SK-N-SH (cell line): Measurements from ENCODE around the gene DENND1A.

Experiments
- ELF1 ChIP-seq: IDR thresholded peaks from 2 replicates; pipeline ENCODE4 v1.4.0; 2012
- EZH2phosphoT487 ChIP-seq: fragments of 200-600 bp; sonication (generic); IDR thresholded peaks from 2 replicates; pipeline ENCODE4 v1.6.1; 2017; ENCODE audit warnings: low read depth, mixed run types, mild to moderate bottlenecking, antibody characterized with exemption, moderate library complexity, borderline replicate concordance
- POLR2AphosphoS5 ChIP-seq: IDR thresholded peaks from 2 replicates; pipeline ENCODE4 v1.6.1; 2012; ENCODE audit warnings: low read depth, low read length
- RAD21 ChIP-seq: IDR thresholded peaks from 2 replicates; pipeline ENCODE4 v1.6.1; 2012; ENCODE audit warnings: mild to moderate bottlenecking, low read length
- RFX5 ChIP-seq: IDR thresholded peaks from 2 replicates; pipeline ENCODE4 v1.6.1; 2012; ENCODE audit warnings: mild to moderate bottlenecking, improper control_type of control experiment, low read length

GRCh38 chr9:123583646-123584045, 346.3 kb downstream of the DENND1A start:
- no peak for TF ChIP-seq ELF1
- no peak for TF ChIP-seq POLR2AphosphoS5
- no peak for TF ChIP-seq EZH2phosphoT487
- no peak for TF ChIP-seq RFX5
- no peak for TF ChIP-seq RAD21
